Measurements from ENCODE around the gene ITGA4. TPM values are rescaled to one million over a fixed set of nuclear protein-coding genes. Genes with fewer than 3 reads are reported as not detected.

ITGA4 gene
- total and polyA plus RNA-seq, 2 donors (not counting 3 experiments of a cell fraction or from before 2014, with no cell fraction given): 1.5 to 2.8 TPM

DNA sequence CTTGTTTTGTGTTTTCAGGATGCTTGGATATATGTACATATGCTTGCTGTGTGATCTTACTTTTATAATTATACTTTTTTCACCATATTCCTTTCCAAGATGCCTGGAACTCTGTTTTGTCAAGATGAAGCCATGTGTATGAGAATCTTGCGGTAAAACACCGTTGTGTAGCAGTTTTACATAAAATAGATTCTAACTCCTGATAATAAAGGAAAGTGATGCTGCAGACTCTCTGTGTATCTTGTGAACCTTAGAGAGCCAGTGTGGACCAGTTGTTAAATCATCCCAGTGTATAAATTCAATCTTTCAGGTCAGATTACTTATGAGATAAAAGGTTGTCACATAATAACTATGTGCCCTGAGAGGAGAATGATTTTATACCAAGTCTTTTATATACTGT lies 12.5 kb upstream of the ITGA4 start:
- H2AFZ ChIP-seq (ENCODE audit: low read depth, low read length): no peak overlapping the region
- H3K9me1 ChIP-seq (replicated peaks; ENCODE audit: control insufficient read depth, extremely low read depth, insufficient read depth, low read length): no peaks in the 10 kb centered on the region
- H3K36me3 ChIP-seq (ENCODE audit: control insufficient read depth in 2 of 2, extremely low read depth in 1 of 2, insufficient read depth in 2 of 2, low read length in 2 of 2): no peaks in the 10 kb centered on the region
- no TSS peak for BruUV-seq (replicated peaks)
- no peak overlapping the region for H3K4me3 ChIP-seq (replicated peaks in 1 of 3; ENCODE audit: insufficient read depth in 1 of 3, low read depth in 1 of 3, low read length in 3 of 3)
- H3K9ac ChIP-seq (replicated peaks; ENCODE audit: extremely low read depth, insufficient read depth, low read length): no peak overlapping the region
- H3K79me2 ChIP-seq (ENCODE audit: control insufficient read depth, insufficient read depth, low read length): no peaks in the 10 kb centered on the region
- no peak for FAIRE-seq
- H3K4me2 ChIP-seq (ENCODE audit: insufficient read depth, low read length): no peak overlapping the region
- no peak overlapping the region for H3K27ac ChIP-seq (ENCODE audit: insufficient read depth, low read depth, low read length)
- H3K27me3 ChIP-seq (ENCODE audit: control insufficient read depth in 2 of 2, insufficient read depth in 2 of 2, low read length in 2 of 2): peaks cover 2 to 7% of the 10 kb centered on the region in 2 experiments
- H3K9me3 ChIP-seq (replicated peaks; ENCODE audit: control insufficient read depth, insufficient read depth, low read length): no peaks in the 10 kb centered on the region
- intact Hi-C loops (cut with micrococcal nuclease): no loop called here
- H3K4me1 ChIP-seq (ENCODE audit: control insufficient read depth, extremely low read depth, insufficient read depth, low read length): no peaks in the 10 kb centered on the region
- ChIA-PET CTCF (interaction anchor here (1.1 to 1.2 kb wide), 2 partner anchors 22 to 271 kb away, joined by 3 to 5 read pairs; no protein-coding TSS in a partner anchor), POLR2A (no interaction called here)
- dilution Hi-C loops (cut with MboI; ENCODE audit: extremely low pct_ligation_motif_present, low sequenced_read_pairs): no loop called here
- DNase-seq (ENCODE audit: low read depth, low spot score): no peak
- no peaks in the 10 kb centered on the region for H4K20me1 ChIP-seq (replicated peaks; ENCODE audit: control insufficient read depth, extremely low read depth, insufficient read depth, low read length)
- no peak for TF ChIP-seq CTCF (IDR thresholded peaks at IDR 0.05; ENCODE audit: extremely low read depth in 1 of 2, insufficient read depth in 1 of 2, low read depth in 1 of 2, low read length in 2 of 2)
- TF ChIP-seq GATA2 (IDR thresholded peaks at IDR 0.05; ENCODE audit: insufficient read depth, insufficient read length, low read depth, low read length): no peak
- no peak for TF ChIP-seq POLR2A (IDR thresholded peaks at IDR 0.05; ENCODE audit: low read depth, low read length)
- no peak for TF ChIP-seq MAX (IDR thresholded peaks at IDR 0.05; ENCODE audit: insufficient read depth, insufficient read length)
- TF ChIP-seq EZH2 (IDR thresholded peaks at IDR 0.05; ENCODE audit: borderline replicate concordance, low read depth, low read length, severe bottlenecking): no peak
- no peak for TF ChIP-seq MYC (IDR thresholded peaks at IDR 0.05; ENCODE audit: low read depth, low read length)
- no peak for TF ChIP-seq FOS (IDR thresholded peaks at IDR 0.05; ENCODE audit: borderline replicate concordance, insufficient read depth, low read length)
- no peak for TF ChIP-seq POLR2AphosphoS5 (IDR thresholded peaks at IDR 0.05; ENCODE audit: insufficient read depth, low read depth, low read length)
- TF ChIP-seq JUN (IDR thresholded peaks at IDR 0.05; ENCODE audit: borderline replicate concordance, insufficient read depth, insufficient read length, low read depth): no peak

Measured in endothelial cell of umbilical vein (primary cell).